GM19035 (cell line): Measurements from ENCODE around the gene IL11RA.
"Not testable (repeated sequence)": the region's sequence is repeated elsewhere in the genome, so short reads cannot be mapped to it uniquely, and the experiment has no call there.

Experiments
- ATAC-seq: cut with Tn5 transposase; IDR thresholded peaks from one replicate; pipeline ENCODE4 v1.9.1; 2021; ENCODE audit not compliant: unreplicated experiment

The IL11RA gene

GRCh38 chr9:34628656-34629490 lies 23.1 kb upstream of the IL11RA start, which contains the start of gene ARID3C:
TSS of gene ARID3C (minus strand) at chr9:34629066. CDS start at chr9:34628014, 1,052 bp downstream.
- no peak for ATAC-seq

DNA sequence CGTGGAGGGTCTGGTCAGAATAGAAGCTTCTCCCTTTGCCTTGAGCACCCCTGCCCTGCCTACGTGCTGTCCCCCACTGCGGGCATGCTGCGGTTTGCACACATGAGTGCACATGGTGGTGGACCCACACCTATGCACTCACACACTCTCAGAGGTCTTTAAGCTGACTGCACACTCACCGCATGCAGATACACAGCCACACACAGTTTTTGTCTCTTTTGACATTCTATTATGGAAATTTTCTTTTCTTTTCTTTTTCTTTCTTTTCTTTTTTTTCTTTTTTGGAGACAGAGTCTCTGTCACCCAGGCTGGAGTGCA lies 22.5 kb upstream of the IL11RA start:
- no peak for ATAC-seq

GRCh38 chr9:34630402-34631154 lies 21.4 kb upstream of the IL11RA start:
- ATAC-seq: no peak

DNA sequence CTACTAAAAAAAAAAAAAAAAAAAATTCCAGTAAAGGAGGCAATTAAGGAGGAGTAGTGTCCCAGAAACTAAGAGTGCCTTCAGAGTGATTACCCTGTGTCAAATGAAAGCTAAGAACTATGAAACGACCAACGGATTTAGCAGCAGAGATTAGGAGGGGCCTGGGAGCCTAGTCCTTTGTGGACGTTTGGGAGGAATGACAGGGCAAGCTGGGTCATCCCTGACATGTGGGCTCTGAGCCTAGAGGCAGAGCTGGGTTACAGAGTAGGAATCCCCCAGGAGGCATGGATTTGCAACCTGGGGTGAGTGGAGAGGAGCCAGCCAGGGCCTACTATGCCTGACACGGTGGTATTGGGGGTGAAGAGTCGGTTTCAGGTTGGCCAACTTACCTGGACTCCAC lies 18.8 kb upstream of the IL11RA start:
- ATAC-seq: no peak

DNA sequence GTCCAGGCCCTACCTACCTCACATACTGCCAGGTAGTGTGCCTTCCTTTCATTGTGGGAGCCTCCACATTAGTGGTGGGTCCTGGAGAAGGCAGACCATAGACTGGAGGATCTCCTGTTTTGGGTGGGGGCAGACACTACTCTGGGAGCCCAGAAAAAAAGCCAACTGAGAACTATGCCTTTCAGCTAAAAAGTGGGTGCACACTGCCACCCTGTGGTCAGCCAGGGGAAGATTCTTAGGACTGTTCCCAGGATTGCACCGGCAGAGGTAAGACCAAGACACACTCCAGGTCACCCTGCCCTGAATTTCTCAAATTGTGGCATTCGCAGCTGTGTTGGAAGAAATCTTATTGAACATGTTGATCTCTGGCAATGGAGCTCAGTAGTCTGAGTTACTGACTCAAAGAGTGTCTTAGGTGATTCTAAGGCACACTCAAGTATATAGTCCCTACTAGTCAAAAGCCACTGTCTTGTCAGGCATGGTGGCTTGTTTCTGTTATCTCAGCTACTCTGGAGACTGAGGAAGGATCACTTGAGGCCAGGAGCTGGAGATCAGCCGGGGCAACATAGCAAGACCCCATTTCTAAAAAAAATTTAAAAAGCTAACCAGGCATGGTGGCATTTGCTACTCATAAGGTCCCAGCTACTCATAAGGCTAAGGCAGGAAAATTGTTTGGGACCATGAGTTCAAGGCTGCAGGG lies 18.0 kb upstream of the IL11RA start:
- ATAC-seq: no peak

GRCh38 chr9:34634551-34635248 lies 17.3 kb upstream of the IL11RA start:
- no peak for ATAC-seq

DNA sequence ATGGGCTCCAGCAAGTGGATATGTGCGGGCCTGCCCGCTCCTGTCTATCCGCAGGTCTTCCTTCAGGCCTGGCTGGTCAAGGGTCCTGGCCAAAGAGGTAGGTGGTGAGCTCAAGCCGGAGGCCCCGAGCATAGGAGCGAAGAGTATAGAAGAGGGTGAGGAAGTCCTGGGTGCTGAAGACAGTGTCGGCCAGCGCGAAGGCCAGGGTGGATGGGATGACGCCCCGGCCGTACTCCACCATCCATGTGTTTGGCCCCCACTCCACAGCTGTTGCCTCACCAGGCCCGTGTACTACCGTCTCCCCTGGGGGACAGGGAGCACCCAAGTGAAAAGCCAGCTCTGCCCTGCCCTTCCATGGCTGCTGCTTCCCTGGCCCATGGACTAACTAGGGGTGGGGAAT lies 16.4 kb upstream of the IL11RA start:
- ATAC-seq: no peak

DNA sequence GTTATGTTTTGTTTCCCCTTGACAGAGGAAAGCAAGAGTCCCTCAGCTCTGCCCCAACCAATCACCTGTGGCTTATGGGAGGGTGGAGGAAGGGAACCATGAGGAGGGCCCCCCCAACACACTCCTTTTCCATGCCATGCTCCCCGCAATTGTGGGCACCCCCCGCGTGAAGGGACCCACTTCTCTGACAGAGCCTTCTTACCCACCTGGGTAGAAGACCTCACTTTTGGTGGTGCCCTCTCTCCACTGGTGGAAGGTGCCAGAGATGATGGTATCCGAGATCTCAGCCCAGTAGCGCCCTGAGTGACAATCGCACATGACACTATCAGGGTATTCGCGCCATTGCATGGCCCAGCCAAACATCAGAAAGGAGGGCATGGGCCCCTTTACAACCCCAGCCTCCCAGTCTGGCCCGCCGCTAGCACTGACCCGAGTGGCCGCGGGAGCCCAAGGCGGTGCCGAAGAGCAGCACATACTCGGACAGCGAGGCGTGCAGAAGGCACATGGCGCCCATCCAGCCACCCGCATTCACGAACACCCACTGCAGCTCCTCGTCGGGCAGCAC lies 15.1 kb upstream of the IL11RA start:
- peak; percentile 16 for ATAC-seq

DNA sequence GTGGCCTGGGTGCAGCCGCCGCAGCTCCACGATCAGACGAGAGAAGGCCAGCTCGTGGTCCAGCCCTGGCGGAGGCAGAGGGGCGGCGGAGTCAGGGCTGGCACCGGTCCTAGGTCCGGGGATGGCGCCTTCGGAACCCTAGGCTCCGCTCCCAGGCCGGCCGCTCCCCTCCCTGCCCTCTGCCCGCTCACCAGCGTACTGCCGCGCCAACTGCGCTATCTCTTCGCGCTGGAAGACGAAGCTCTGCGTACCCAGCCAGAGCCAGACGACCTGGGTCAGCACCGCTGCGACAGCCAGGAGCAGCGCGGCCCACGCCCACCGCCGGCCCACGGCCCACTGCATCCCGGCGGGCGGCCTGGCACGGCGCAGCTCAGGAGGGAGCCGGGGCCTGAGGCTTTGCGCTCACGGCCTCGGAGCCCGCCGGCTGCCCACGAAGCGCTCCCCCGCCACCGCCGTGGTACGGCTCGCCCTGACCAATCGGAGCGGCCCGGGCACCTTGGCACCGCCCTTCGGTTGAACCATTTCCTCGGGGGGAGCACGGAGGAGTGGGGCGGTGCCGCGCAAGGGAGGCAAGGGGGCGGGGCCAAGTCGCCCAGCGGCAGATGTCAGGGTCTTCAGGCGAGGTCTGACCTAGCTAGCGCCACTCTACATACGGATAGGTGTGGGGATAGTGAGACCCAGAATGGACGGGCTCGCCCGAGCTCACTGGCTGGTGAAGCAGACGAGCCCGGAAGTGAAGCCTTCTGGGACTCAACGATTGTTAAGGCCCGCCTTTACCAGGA lies 14.4 kb upstream of the IL11RA start, which contains the start of gene SIGMAR1:
Gene SIGMAR1 (minus strand): TSS at position 432 of the 782 bp plus-strand sequence. CDS start 90 bp downstream, at position 342.
- ATAC-seq: peak; percentile 89

GRCh38 chr9:34638138-34638445 lies 13.9 kb upstream of the IL11RA start:
- peak; percentile 3 for ATAC-seq

- not testable (repeated sequence) for ATAC-seq
Measured at GRCh38 chr9:34639322-34639721, 12.7 kb upstream of the IL11RA start.

DNA sequence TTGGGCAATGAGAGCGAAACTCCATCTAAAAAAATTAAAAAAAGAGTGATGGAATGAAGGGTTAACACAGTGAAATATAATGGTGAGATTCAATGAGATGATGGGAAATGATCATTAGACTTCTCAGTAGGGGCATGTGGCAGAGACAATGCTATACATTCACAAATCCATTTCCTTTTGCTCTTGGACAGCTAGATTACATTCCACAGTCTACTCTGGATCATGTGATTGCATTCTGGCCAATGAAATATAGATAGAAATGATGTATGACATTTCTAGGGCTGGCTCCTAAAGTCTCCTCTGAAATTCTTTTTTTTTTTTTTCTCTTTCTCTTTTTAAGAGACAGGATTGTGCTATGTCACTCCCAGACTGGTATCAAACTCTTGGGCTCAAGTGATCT lies 9.3 kb upstream of the IL11RA start:
- ATAC-seq: no peak

DNA sequence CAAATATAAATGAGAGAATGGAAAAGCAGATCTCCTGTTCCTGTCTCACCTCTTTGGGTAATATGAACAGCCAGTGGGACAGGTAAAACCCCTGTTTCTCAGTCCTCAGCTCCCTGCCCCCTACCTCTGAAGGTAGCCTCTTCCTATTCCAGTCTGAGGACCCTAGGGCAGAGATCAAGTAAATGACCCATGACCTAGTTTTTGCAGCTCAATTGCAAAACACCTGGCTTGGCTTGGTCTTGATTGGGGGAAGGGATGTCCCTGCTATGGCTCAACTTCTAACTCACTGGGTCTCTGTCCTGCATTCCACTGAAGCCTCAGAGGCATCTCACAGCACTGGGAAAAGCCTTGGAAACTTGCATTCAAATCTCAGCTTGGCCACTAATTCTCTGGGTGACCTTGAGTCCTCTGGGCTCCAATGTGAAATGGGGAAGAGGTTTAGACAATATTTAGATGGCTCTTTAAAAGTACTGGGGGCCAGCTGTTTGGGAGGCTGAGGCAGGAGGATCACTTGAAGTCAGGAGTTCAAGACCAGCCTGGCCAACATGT lies 7.1 kb upstream of the IL11RA start:
- ATAC-seq: no peak

GRCh38 chr9:34646211-34647083 lies 5.5 kb upstream of the IL11RA start, which contains the start of gene GALT:
TSS of gene GALT (plus strand) at chr9:34646675. CDS start at chr9:34646705, 30 bp downstream.
- ATAC-seq: peak; percentile 91

- no peak for ATAC-seq
Measured at GRCh38 chr9:34647084-34647403, 4.9 kb upstream of the IL11RA start.

DNA sequence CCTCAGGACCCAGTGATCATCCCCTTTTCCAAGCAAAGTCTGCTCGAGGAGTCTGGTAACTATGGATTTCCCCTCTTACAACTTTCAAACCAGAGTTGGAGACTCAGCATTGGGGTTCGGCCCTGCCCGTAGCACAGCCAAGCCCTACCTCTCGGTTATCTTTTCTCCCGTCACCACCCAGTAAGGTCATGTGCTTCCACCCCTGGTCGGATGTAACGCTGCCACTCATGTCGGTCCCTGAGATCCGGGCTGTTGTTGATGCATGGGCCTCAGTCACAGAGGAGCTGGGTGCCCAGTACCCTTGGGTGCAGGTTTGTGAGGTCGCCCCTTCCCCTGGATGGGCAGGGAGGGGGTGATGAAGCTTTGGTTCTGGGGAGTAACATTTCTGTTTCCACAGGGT lies 4.3 kb upstream of the IL11RA start:
- ATAC-seq: no peak

DNA sequence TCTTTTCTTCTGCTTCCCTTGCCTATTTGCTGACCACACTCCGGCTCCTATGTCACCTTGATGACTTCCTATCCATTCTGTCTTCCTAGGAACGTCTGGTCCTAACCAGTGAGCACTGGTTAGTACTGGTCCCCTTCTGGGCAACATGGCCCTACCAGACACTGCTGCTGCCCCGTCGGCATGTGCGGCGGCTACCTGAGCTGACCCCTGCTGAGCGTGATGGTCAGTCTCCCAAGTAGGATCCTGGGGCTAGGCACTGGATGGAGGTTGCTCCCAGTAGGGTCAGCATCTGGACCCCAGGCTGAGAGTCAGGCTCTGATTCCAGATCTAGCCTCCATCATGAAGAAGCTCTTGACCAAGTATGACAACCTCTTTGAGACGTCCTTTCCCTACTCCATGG lies 3.3 kb upstream of the IL11RA start:
- no peak for ATAC-seq

DNA sequence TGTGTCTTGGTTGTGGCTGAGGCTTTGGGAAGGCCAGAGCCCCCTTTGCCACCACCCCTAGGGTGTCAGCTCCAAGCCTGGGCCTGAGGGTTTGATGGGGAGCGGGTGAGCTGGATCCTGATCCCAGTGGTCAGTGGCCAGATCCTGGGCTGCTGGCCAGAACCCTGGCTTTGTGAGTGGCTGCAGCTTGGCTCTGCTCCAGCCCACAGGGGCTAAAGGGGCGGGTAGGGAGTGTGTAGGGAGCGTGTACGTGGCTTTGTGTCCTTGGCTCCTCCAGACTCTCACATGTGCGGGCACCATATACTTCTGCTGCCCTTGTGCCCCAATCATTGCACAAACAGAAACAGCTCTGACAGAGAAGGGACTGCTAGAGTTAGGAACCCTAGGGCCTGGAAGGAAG lies 1.2 kb upstream of the IL11RA start:
- ATAC-seq: no peak

GRCh38 chr9:34651321-34651720 lies 664 bp upstream of the IL11RA start:
- ATAC-seq: no peak
